ENCODE results near the gene APOF.
"Not testable (repeated sequence)": the region's sequence is repeated elsewhere in the genome, so short reads cannot be mapped to it uniquely, and the experiment has no call there.

- not testable (repeated sequence) for TF ChIP-seq CTCF (IDR thresholded peaks at IDR 0.05 in 8 of 11, conservative IDR thresholded peaks at IDR 0.05 in 3 of 11); POLR2A (IDR thresholded peaks at IDR 0.05)
These were observed 38.5 kb upstream of the APOF start for GRCh38 chr12:56401125-56401524.
